ENCODE results near the gene TESK1. TPM values are rescaled to one million over a fixed set of nuclear protein-coding genes. Genes with fewer than 3 reads are reported as not detected.

Gene TESK1
- polyA plus RNA-seq, 1 donor: 53.3 TPM

- no CpG with 5 or more reads among the region's 2 CpGs for WGBS (ENCODE audit: insufficient coverage, low lambda C conversion rate)
- no peak for DNase-seq
- H3K9me3 ChIP-seq (ENCODE audit: control insufficient read depth, low read depth, low read length): no peaks in the 10 kb centered on the region
- H3K27ac ChIP-seq (ENCODE audit: low read length): no peak overlapping the region
- no peak overlapping the region for H3K4me3 ChIP-seq (ENCODE audit: low read length)
- H3K27me3 ChIP-seq (ENCODE audit: control insufficient read depth, insufficient read depth, low read length): peaks cover 24% of the 10 kb centered on the region
- H3K4me1 ChIP-seq (ENCODE audit: control insufficient read depth, insufficient read depth, low read length): peaks cover 10% of the 10 kb centered on the region
- peaks cover 27% of the 10 kb centered on the region for H3K36me3 ChIP-seq (ENCODE audit: control insufficient read depth, insufficient read depth, low read length)
These were observed 7.8 kb downstream of the TESK1 start for GRCh38 chr9:35612843-35613242.

GRCh38 chr9:35615981-35616680 lies 11.1 kb downstream of the TESK1 start:
- Histone ChIP-seq H3K4me1 (ENCODE audit: control insufficient read depth, insufficient read depth, low read length) (peaks cover 10% of the 10 kb centered on the region), H3K4me3 (ENCODE audit: low read length) (no peak overlapping the region), H3K27ac (ENCODE audit: low read length) (no peak overlapping the region), H3K9me3 (ENCODE audit: control insufficient read depth, low read depth, low read length) (no peaks in the 10 kb centered on the region), H3K27me3 (ENCODE audit: control insufficient read depth, insufficient read depth, low read length) (peaks cover 27% of the 10 kb centered on the region), H3K36me3 (ENCODE audit: control insufficient read depth, insufficient read depth, low read length) (no peaks in the 10 kb centered on the region)
- WGBS (ENCODE audit: insufficient coverage, low lambda C conversion rate): no CpG with 5 or more reads among the region's 17 CpGs
- DNase-seq: peak in 1 of 2 donors; percentile 23

GRCh38 chr9:35616681-35617459 lies 11.8 kb downstream of the TESK1 start:
- H3K27ac ChIP-seq (ENCODE audit: low read length): no peak overlapping the region

GRCh38 chr9:35617548-35617947 lies 12.5 kb downstream of the TESK1 start:
- H3K36me3 ChIP-seq (ENCODE audit: control insufficient read depth, insufficient read depth, low read length): no peaks in the 10 kb centered on the region
- H3K4me1 ChIP-seq (ENCODE audit: control insufficient read depth, insufficient read depth, low read length): peaks cover 10% of the 10 kb centered on the region
- H3K9me3 ChIP-seq (ENCODE audit: control insufficient read depth, low read depth, low read length): no peaks in the 10 kb centered on the region
- H3K4me3 ChIP-seq (ENCODE audit: low read length): peak overlapping the region; percentile 43
- no peak for DNase-seq
- peaks cover 27% of the 10 kb centered on the region for H3K27me3 ChIP-seq (ENCODE audit: control insufficient read depth, insufficient read depth, low read length)
- WGBS (ENCODE audit: insufficient coverage, low lambda C conversion rate): 32% methylated on average over 5 of the region's 8 CpGs
- H3K27ac ChIP-seq (ENCODE audit: low read length): no peak overlapping the region

More at GRCh38 chr9:35616681-35617459, 11.8 kb downstream of the TESK1 start:
- H3K9me3 ChIP-seq (ENCODE audit: control insufficient read depth, low read depth, low read length): no peaks in the 10 kb centered on the region
- H3K27me3 ChIP-seq (ENCODE audit: control insufficient read depth, insufficient read depth, low read length): peaks cover 27% of the 10 kb centered on the region
- H3K4me1 ChIP-seq (ENCODE audit: control insufficient read depth, insufficient read depth, low read length): peaks cover 10% of the 10 kb centered on the region
- peak overlapping the region; percentile 43 for H3K4me3 ChIP-seq (ENCODE audit: low read length)
- no peaks in the 10 kb centered on the region for H3K36me3 ChIP-seq (ENCODE audit: control insufficient read depth, insufficient read depth, low read length)
- WGBS (ENCODE audit: insufficient coverage, low lambda C conversion rate): 0% methylated on average over 2 of the region's 51 CpGs
- peak; percentile 56 to 77 for DNase-seq

GRCh38 chr9:35618325-35618727 lies 13.3 kb downstream of the TESK1 start, which contains the start of gene CD72:
TSS of gene CD72 (minus strand) at chr9:35618413. CDS start at chr9:35618303, 110 bp downstream.
- Histone ChIP-seq H3K4me1 (ENCODE audit: control insufficient read depth, insufficient read depth, low read length) (peaks cover 10% of the 10 kb centered on the region), H3K27ac (ENCODE audit: low read length) (no peak within 1 kb of the TSS), H3K36me3 (ENCODE audit: control insufficient read depth, insufficient read depth, low read length) (no peaks in the 10 kb centered on the region), H3K9me3 (ENCODE audit: control insufficient read depth, low read depth, low read length) (no peaks in the 10 kb centered on the region), H3K4me3 (ENCODE audit: low read length) (peak within 1 kb of the TSS; percentile 43), H3K27me3 (ENCODE audit: control insufficient read depth, insufficient read depth, low read length) (peaks cover 27% of the 10 kb centered on the region)
- no peak for DNase-seq
- no CpG with 5 or more reads among the region's 7 CpGs for WGBS (ENCODE audit: insufficient coverage, low lambda C conversion rate)

GRCh38 chr9:35618854-35619799 lies 14.1 kb downstream of the TESK1 start:
- H3K27ac ChIP-seq (ENCODE audit: low read length): no peak overlapping the region
- no peak for DNase-seq

GRCh38 chr9:35619800-35620158 lies 14.7 kb downstream of the TESK1 start:
- no peak overlapping the region for H3K27ac ChIP-seq (ENCODE audit: low read length)
- peaks cover 27% of the 10 kb centered on the region for H3K27me3 ChIP-seq (ENCODE audit: control insufficient read depth, insufficient read depth, low read length)
- WGBS (ENCODE audit: insufficient coverage, low lambda C conversion rate): no CpG with 5 or more reads among the region's 2 CpGs
- no peak for DNase-seq
- H3K9me3 ChIP-seq (ENCODE audit: control insufficient read depth, low read depth, low read length): no peaks in the 10 kb centered on the region
- no peak overlapping the region for H3K4me3 ChIP-seq (ENCODE audit: low read length)
- no peaks in the 10 kb centered on the region for H3K36me3 ChIP-seq (ENCODE audit: control insufficient read depth, insufficient read depth, low read length)
- H3K4me1 ChIP-seq (ENCODE audit: control insufficient read depth, insufficient read depth, low read length): peaks cover 12% of the 10 kb centered on the region

More at GRCh38 chr9:35618854-35619799, 14.1 kb downstream of the TESK1 start:
- H3K4me1 ChIP-seq (ENCODE audit: control insufficient read depth, insufficient read depth, low read length): peaks cover 10% of the 10 kb centered on the region
- no peaks in the 10 kb centered on the region for H3K9me3 ChIP-seq (ENCODE audit: control insufficient read depth, low read depth, low read length)
- peaks cover 27% of the 10 kb centered on the region for H3K27me3 ChIP-seq (ENCODE audit: control insufficient read depth, insufficient read depth, low read length)
- no peaks in the 10 kb centered on the region for H3K36me3 ChIP-seq (ENCODE audit: control insufficient read depth, insufficient read depth, low read length)
- H3K4me3 ChIP-seq (ENCODE audit: low read length): no peak overlapping the region
- WGBS (ENCODE audit: insufficient coverage, low lambda C conversion rate): no CpG with 5 or more reads among the region's 17 CpGs

GRCh38 chr9:35627575-35627974 lies 22.5 kb downstream of the TESK1 start:
- no peaks in the 10 kb centered on the region for H3K36me3 ChIP-seq (ENCODE audit: control insufficient read depth, insufficient read depth, low read length)
- H3K9me3 ChIP-seq (ENCODE audit: control insufficient read depth, low read depth, low read length): no peaks in the 10 kb centered on the region
- no peak for DNase-seq
- no peaks in the 10 kb centered on the region for H3K27me3 ChIP-seq (ENCODE audit: control insufficient read depth, insufficient read depth, low read length)
- H3K4me1 ChIP-seq (ENCODE audit: control insufficient read depth, insufficient read depth, low read length): peaks cover 2% of the 10 kb centered on the region
- H3K27ac ChIP-seq (ENCODE audit: low read length): no peak overlapping the region
- 100% methylated on average over 2 of the region's 2 CpGs for WGBS (ENCODE audit: insufficient coverage, low lambda C conversion rate)
- no peak overlapping the region for H3K4me3 ChIP-seq (ENCODE audit: low read length)

- Histone ChIP-seq H3K27ac (ENCODE audit: low read length) (no peak overlapping the region), H3K36me3 (ENCODE audit: control insufficient read depth, insufficient read depth, low read length) (no peaks in the 10 kb centered on the region), H3K9me3 (ENCODE audit: control insufficient read depth, low read depth, low read length) (no peaks in the 10 kb centered on the region), H3K4me1 (ENCODE audit: control insufficient read depth, insufficient read depth, low read length) (peaks cover 2% of the 10 kb centered on the region), H3K27me3 (ENCODE audit: control insufficient read depth, insufficient read depth, low read length) (no peaks in the 10 kb centered on the region), H3K4me3 (ENCODE audit: low read length) (no peak overlapping the region)
- no CpG with 5 or more reads among the region's 6 CpGs for WGBS (ENCODE audit: insufficient coverage, low lambda C conversion rate)
- DNase-seq: no peak
These were observed 23.4 kb downstream of the TESK1 start for GRCh38 chr9:35628389-35628991.

All from large intestine (tissue), 3 donors.